Endometrial microvascular endothelial cells (primary cell): ENCODE results near the gene LRRC27. TPM values are rescaled to one million over a fixed set of nuclear protein-coding genes. Genes with fewer than 3 reads are reported as not detected.
"Not testable (repeated sequence)": the region's sequence is repeated elsewhere in the genome, so short reads cannot be mapped to it uniquely, and the experiment has no call there.

Experiments used
- in situ Hi-C: cut with HindIII; loops from 2 replicates; pipeline ENCODE4 v1.10.0; 2017; ENCODE audit warnings: low sequenced_read_pairs, low pct_unique_long_range_greater_than_20kb; ENCODE audit errors: inconsistent ontology term
- total RNA-seq: library from RNA; depleted of rRNA; stranded (reverse); fragments of >200 nt; gene quantifications from one replicate; pipeline ENCODE4 v1.2.3, GENCODE V29; 2015; ENCODE audit errors: inconsistent ontology term

Gene LRRC27
- total RNA-seq, 1 donor from 2014 or later = 7.9 TPM

DNA sequence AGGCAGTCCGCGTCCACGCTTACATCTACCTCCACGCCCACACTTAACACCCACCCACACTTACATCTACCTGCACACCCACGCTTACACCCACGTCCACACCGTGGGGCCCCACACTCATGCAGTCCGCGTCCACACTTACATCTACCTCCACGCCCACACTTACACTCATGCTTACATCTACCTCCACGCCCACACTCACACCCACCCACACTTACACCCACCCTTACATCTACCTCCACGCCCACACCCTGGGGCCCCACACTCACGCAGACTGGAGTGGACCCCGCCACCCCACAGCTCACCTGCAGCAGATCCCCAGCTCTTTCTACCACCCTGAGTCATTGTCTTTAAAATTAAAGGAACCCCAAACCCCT is 32.6 kb downstream of the LRRC27 start:
- in situ Hi-C loops = no loop called here

DNA sequence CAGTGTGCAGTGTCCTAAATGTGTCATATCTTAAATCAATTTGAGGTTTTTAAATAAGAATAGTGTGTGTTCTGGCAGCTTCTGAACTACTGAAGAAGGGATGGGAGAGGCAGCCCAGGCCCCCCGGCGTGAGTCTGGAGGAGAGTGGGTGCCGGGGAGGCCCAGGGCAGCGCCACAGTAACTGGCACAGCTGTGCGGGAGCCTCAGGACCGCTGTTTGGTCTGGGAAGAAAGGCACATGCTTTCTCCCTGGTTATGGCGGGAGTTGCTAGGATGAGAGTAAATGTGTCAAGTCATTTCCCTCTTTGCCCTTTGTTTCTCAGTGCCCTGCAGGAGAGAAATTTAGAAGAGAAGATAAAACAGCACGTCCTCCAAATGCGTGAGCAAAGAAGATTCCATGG is 33.1 kb downstream of the LRRC27 start:
- in situ Hi-C loops = no loop called here

DNA sequence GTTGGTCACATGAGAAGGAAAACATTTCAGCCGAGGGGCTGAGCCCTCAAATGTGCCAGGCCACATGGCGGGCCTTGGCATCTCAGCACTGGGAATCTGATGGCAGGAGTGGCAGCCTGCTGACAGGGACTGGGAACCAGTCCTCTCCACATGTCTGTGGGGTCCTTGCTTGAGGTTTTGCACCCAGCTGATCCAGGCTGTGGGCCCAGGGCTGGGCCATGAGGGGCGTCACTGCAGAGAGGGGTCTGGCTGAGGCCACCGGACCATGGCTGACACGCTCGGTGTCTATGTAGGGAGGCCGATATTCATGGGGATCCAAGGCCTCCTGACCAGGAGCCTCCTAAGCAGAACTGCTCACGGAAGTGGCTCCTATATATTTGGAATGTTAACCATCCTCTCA is 34.0 kb downstream of the LRRC27 start:
- in situ Hi-C loops = no loop called here

DNA sequence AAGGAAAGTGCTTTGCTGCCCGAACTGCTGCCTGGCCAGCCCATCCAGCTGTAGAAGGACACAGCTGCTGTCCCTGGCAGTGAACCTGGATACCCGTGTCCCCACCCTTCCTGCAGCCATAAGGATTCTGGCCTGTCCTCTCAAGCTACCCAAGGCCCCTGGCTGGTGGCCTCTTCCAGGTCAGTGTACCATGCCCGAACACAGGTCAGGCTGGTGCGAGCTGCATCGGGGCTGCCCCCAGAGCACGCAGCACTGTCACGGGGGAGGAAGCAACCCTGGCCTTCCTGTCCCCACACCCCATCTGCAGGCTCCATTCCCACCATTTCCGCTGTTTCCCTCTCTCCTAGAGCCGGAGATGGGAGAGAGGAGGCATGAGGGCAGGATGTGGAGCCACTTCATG is 34.5 kb downstream of the LRRC27 start:
- in situ Hi-C loops = no loop called here

DNA sequence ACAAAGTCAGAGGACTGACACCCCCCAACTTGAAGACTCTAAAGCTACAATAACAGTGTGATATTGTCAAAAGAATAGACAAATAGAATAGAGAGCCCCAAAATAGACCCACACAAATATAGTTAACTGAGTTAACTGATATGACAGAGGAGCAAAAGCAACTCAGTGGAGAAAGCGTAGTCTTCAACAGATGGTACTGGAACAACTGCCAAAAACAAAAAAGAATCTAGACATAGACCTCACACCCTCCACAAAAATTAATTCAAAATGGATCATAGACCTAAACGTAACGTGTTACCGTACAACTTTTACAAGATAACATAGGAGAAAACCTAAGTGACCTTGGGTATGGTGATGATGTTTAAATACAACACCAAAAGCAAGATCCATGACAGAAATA is 36.4 kb downstream of the LRRC27 start:
- in situ Hi-C loops = no loop called here

DNA sequence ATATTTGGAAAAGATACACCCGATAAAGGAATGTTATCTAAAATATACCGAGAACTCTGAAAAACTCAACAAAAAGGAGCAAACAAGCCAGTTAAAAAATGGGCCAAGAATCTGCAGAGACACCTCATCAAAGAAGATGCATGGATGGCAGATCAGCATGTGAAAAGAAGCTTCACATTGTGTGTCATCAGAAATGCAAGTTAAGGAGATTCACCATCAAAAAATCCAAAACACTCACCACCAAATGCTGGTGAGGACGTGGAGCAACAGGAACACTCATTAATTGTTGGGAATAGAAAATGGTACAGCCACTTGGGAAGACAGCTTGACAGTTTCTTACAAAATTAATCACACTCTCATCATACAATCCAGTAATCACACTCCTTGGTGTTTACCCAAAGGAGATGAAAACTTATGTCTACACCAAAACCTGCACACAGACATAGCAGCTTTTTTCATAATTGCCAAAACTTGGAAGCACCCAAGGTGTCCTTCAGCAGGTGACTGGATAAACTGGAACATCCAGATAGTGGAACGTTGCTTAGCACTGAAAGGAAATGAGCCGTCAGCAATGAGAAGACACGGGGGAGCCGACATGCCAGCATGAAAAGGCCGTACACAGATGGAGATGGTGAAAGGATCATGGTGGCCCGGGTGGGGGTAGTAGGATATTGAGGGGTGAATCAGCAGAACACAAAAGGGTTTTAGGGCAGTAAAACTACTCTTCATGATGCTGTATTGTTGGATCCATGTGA is 37.1 kb downstream of the LRRC27 start:
- in situ Hi-C loops = no loop called here

DNA sequence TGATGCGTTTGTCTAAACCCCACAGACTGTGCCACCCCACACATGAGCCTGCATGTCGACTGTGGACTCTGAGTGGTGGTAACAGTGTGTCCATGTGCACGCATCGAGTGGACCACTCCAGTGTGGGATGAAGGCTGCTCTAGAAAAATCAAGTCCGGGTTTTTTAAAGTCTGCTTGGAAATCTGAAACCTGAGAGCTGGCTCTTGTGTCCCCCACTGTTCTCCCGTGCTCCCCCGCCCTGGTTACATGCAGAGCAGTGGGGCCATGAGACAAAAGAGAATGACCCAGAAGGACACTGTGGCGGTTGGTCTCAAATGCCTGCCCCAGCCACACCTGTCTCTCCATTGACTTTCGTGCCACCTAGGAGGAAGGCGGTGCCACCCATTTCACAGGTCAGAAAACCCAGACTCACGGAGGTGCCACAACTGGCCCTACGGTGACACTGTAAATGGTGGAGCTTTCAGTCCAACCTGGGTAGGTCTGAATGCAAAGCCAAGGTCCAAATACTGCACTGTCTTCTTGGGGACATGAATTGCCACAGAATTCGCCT is 37.7 kb downstream of the LRRC27 start:
- in situ Hi-C loops = no loop called here

DNA sequence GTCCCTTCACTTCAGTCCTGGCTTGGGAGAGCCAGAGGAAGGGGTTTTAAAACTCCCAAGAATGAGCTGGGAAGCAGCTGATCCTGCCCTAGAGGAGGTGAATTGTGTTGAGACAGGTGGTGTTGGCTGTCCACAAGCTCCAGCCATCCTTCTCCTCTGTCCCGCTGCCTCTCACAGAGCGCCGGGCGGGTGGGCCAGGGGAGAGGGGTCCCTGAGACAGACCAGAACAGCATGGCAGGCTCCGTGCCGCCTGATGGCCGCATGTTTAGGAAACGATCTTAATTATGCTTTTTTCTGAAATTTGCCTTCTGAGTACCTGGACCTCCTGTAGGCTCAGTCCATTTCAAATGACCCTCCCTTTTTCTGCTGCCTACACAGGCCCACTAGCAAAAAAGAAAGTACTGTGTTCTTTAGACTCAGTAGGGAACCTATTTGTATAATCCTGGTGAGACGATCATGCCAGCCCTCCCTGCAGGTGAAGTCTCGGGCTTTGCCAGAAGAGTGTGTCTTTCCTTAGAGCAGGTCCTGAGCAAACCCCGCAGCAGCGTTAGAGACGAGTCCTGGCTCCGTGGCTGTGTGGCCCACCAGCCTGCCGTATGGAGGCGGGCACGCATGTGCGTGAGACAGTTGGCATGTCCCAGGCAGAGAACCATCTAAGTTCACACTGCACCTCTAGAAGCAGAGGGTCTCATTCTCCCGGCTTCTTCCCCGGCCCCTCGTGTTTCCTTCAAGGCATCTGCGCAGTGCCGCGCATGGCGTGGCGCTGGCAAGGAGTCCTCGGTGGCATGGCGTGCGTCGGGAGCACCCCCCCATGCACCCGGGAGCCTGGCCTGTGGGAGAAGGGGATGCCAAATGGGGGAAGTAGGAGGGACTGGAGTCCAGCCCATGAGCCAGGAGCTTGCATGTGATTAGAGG is 38.7 kb downstream of the LRRC27 start:
- in situ Hi-C loops = no loop called here

DNA sequence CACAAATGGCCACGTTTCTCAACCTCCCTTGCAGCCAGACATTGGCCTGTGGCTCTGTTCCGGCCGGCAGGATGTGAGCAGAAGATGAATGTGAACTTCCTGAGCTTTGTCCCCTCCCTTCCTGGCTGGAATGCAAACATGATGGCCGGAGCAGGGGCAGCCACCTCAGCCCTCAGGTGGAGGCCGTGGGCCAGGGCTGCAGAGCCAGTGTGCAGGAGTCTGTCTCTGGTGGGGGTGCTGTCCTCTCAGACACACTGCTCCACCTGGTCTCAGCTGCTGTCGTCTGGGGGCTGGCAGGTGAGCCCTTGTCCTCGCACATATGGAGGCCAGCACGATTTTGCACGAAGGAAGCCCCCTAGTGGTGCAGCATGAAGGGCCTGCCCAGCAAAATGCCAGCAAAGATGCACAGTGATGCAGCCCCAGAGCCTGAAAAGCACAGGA is 39.7 kb downstream of the LRRC27 start:
- in situ Hi-C loops = no loop called here

DNA sequence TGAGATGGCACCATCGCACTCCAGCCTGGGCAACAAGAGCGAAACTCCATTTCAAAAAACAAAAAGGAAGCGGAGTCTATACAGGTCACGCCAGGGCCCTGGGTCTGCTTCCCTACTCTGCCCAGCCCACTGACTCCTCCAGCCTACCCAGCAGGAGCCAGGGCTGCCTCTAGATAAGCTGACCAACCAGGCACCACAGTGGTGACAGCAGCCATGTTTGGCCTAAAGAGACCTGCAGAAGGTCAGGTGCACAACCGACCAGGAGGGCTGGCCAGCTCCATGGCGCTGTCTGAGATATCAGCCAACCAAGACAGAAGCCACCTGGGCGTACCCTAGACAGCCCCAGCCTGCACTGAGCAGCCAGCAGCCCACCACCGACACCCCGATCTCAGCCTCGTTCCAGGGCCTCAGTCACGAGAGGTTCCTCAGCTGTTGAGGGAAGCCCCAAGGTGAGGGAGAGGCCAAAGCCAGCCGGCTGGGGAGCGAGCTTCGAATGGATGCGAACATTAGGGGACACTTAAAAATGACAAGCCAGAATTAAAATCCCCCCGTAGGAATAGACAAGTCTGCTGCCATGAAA is 40.6 kb downstream of the LRRC27 start:
- in situ Hi-C loops = no loop called here

DNA sequence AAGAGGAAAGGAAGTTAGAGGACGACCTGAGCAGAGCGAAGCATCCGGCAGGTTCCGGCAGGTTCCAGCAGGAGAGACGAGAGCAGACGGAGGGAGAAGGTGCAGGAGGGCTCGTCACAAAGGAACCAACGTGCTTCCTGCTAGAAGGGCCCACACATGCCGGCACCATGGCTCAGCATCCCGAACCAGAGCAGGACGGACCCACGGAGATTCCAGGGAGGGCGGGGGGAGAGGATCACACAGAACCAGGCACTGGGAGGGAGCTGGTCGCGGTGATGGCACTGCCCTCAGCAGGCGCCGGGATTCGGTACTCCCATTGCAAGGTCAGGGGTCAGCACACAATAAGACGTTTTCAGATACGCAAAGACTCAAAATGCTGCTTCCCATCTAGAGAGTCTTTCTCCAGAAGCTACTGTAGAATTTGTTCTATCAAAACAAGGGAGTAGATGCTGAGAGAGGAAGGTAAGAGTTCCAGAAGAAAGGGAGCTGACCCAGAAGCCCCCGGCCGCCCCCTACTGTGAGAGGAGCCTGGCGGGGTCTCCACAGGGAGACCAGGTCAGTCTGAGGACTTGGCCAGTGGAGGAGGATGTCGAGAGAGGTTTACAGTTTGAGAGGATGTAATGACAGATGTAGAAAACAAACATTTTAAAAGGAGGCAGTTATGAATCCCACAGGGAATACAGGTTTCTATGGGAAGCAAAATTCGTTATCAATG is 41.4 kb downstream of the LRRC27 start:
- in situ Hi-C loops = no loop called here

DNA sequence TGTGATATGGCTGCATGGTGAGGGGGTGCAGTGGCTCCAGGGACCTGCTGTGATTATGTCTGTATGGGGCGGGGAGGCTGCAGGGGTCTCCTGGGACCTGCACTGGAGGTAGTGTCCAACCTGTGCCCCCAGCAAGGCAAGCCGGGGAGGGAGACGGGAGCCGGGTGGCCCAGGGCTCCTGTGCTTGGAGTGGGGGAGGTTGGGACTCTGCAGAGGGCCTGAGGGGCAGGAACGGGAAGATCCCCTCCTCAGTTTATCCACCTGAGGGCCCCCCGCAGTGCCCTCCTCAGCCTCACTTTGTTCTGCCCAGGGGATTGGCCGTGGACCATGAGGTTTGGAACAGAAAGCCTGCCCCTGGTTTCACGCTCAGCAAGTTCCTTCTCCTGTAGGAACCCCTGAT is 42.2 kb downstream of the LRRC27 start:
- in situ Hi-C loops = no loop called here

DNA sequence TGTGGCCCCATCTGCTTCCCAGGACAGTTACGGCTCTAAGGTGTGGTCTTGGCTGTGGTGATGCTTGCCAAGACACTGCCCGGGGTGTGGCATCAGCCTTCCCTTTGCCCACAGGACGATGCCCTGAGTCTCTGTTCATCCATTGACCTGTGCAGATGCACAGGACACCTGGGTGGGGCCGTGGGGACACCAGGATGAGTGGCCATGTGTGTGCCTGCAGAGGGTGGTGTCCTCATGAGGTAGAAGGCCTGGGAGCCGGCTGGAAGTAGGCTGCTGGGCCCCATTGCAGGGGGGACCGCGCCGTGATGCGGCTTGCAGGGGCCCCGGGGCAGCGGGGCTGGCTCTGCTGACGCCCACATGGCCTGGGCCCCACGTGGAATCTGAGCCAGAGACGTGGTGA is 42.6 kb downstream of the LRRC27 start:
- in situ Hi-C loops = no loop called here

DNA sequence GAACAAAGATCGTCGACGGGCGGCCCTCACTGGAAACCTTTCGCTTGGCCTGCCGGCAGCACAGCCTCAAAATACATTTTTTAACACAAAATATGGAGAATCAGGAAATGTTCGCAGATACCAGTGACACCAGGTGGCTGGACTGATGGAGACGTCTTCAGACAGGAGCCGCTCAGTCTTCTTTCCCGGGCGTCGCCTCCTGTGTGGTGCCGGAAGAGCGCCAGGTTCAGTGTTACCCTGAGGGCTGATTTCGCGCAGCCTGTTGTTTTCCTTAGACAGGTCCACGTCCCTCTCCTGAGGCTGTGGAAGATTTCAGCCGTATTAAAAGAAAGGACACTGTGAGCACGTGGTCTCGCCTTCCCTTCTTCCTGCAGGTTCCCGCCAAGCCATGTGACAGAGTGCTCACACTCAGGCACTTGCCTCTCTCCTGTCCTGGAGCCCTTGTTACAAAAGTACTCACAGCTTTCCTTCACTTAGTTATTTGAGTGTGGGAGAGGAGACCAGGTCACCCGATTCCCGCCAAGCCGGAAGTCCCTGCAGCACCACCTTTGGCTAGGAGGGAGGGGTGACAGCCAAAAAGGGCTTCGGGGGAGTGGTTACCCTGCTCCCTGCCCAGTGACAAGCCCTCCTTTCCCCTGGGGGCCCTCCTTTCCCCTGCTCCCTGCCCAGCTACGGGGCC is 43.3 kb downstream of the LRRC27 start:
- in situ Hi-C loops = no loop called here

DNA sequence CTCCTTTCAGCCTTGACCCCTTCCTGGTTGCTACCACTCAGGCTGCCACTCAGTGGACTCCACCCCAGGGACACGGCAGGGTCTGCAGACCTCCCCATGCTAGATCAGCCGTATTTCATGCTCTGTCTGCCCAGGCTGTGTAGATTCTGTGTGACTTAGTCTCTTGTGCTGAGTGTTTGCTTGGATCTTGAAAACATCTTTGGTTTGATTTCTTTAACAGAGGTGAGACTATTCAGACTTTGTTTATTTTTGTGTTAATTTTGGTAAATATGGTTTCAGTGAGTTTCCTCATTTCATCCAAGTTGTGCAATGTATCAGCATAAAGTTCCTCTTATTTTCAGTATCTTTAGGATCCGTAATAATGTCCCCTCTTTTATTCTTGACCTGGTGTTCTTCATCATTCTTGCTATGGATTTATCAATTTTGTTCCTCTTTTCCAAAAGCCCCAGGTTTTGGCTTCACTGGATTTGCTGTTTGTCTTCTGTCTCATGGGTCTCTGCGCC is 43.9 kb downstream of the LRRC27 start:
- in situ Hi-C loops = no loop called here

DNA sequence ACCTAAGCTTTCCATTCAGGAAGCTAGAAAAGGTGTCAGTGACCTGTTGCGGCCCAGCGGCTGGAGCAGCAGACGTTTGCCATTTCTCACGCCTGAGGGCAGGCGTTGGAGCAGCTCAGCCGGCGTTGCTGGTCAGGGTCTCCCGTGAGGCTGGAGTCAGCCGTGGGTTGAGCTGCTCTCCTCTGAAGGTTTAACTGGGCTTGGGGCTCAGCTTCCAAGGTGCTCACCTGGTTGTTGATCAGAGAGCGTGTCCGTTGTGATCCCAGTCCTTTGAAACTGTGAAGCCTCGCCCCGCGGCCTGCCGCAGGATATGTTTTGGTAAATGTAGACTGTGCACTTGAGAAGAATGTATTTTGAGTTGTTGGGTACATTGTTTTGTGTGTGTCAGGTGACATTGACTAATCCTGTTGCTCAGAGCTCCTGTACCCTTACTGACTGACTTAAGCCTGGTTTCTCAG is 44.4 kb downstream of the LRRC27 start:
- in situ Hi-C loops = no loop called here

DNA sequence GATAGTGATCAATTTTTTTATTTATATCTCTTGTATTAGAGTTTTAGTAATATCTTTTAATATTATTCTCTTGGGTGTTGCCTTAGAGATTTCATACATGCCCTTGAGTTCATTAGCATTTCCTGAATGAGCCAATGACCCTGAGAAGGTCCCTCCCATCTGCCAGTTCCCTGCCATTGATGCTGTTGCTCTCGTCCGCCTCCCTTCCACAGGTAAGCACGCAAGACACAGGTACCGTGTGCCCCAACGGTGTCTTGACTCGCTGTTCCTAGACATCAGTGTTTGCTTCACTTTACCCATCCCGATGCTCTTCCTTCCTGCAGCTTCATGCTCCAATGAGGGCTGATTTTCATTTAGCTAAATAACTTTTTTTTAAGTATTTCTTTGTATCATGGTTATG is 45.3 kb downstream of the LRRC27 start:
- in situ Hi-C loops = no loop called here

DNA sequence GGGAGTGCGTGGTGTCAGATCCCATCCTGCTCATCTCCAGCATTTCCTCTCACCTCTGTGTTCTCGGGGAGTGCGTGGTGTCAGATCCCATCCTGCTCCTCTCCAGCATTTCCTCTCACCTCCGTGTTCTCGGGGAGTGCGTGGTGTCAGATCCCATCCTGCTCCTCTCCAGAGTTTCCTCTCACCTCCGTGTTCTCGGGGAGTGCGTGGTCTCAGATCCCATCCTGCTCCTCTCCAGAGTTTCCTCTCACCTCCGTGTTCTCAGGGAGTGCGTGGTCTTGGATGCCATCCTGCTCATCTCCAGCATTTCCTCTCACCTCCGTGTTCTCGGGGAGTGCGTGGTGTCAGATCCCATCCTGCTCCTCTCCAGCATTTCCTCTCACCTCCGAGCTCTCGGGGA is 47.0 kb downstream of the LRRC27 start:
- in situ Hi-C loops = not testable (repeated sequence)
